CD14-positive monocyte (primary cell): ENCODE results near the gene ORAI2. TPM values are rescaled to one million over a fixed set of nuclear protein-coding genes. Genes with fewer than 3 reads are reported as not detected.

Experiments
- DNase-seq, 3 donors: peaks; one replicate each; pipeline ENCODE4 v3.0.0-alpha.2; 2011 to 2022
- H2AFZ ChIP-seq: 2 replicates; pipeline ENCODE4 v1.6.0; 2012; ENCODE audit warnings: mild to moderate bottlenecking, low read depth, low read length, inconsistent platforms; ENCODE audit not compliant: insufficient read depth, poor library complexity, severe bottlenecking
- H3K27ac ChIP-seq, 2 donors: 1 replicate in 1 of 2; 2 replicates in 1 of 2; pipeline ENCODE4 v1.5.1; 2012 to 2013; ENCODE audit warnings: low read length in 2 of 2, control low read depth in 1 of 2, inconsistent platforms in 1 of 2, low read depth in 1 of 2, mild to moderate bottlenecking in 1 of 2
- H3K27me3 ChIP-seq, 2 donors: one replicate each; pipeline versions ENCODE4 v1.6.0 to v1.6.1; 2011 to 2013; ENCODE audit warnings: low read length in 2 of 2; ENCODE audit not compliant: control insufficient read depth in 2 of 2, insufficient read depth in 2 of 2
- H3K36me3 ChIP-seq, 2 donors: replicated peaks in 1 of 2; 1 replicate in 1 of 2; 2 replicates in 1 of 2; pipeline versions ENCODE4 v1.5.1 to v1.6.1; 2012 to 2013; ENCODE audit warnings: low read length in 2 of 2, control low read depth in 1 of 2, inconsistent platforms in 1 of 2, mild to moderate bottlenecking in 1 of 2; ENCODE audit not compliant: insufficient read depth in 2 of 2, control insufficient read depth in 1 of 2
- H3K4me1 ChIP-seq, 2 donors: 1 replicate in 1 of 2; 2 replicates in 1 of 2; pipeline versions ENCODE4 v1.5.1 to v1.6.1; 2012 to 2013; ENCODE audit warnings: low read length in 2 of 2, control low read depth in 1 of 2, inconsistent platforms in 1 of 2, mild to moderate bottlenecking in 1 of 2, moderate library complexity in 1 of 2; ENCODE audit not compliant: insufficient read depth in 2 of 2, control insufficient read depth in 1 of 2
- H3K4me2 ChIP-seq: replicated peaks from 2 replicates; pipeline ENCODE3; 2012; ENCODE audit warnings: low read length, moderate library complexity, mild to moderate bottlenecking; ENCODE audit not compliant: poor library complexity, severe bottlenecking; ENCODE audit errors: extremely low read depth
- H3K4me3 ChIP-seq, 3 experiments: fragments of 200-600 bp in 1 of 3; sonication (generic) in 1 of 3; replicated peaks in 1 of 3; 1 replicate in 2 of 3; 2 replicates in 1 of 3; pipeline ENCODE4 v1.5.1; 2011 to 2013; ENCODE audit warnings: low read length in 3 of 3, mild to moderate bottlenecking in 3 of 3, control low read depth in 2 of 3, low read depth in 2 of 3, inconsistent platforms in 1 of 3, moderate library complexity in 1 of 3
- H3K79me2 ChIP-seq: 2 replicates; pipeline ENCODE4 v1.6.0; 2012; ENCODE audit warnings: mild to moderate bottlenecking, control low read depth, inconsistent platforms, low read length, moderate library complexity; ENCODE audit not compliant: insufficient read depth
- H3K9ac ChIP-seq: 2 replicates; pipeline ENCODE4 v1.6.0; 2017; ENCODE audit warnings: low read length, mild to moderate bottlenecking; ENCODE audit not compliant: insufficient read depth, poor library complexity, severe bottlenecking
- H3K9me3 ChIP-seq, 2 donors: replicated peaks in 1 of 2; 1 replicate in 1 of 2; 2 replicates in 1 of 2; pipeline versions ENCODE4 v1.5.1 to v1.6.1; 2012 to 2013; ENCODE audit warnings: low read length in 2 of 2, control low read depth in 1 of 2; ENCODE audit not compliant: control insufficient read depth in 1 of 2, insufficient read depth in 1 of 2
- H4K20me1 ChIP-seq: 2 replicates; pipeline ENCODE4 v1.6.0; 2012; ENCODE audit warnings: mild to moderate bottlenecking, low read length, control low read depth, moderate library complexity; ENCODE audit not compliant: insufficient read depth
- H3K27ac Mint-ChIP-seq, 7 donors: one replicate each; pipeline ENCODE4 v1.8.0; 2020; ENCODE audit warnings: mild to moderate bottlenecking in 7 of 7, mixed read lengths in 7 of 7, moderate library complexity in 6 of 7, inconsistent platforms in 2 of 7
- H3K27me3 Mint-ChIP-seq, 3 donors: one replicate each; pipeline ENCODE4 v1.8.0; 2021 to 2022; ENCODE audit warnings: low read depth in 3 of 3, mild to moderate bottlenecking in 3 of 3, mixed read lengths in 3 of 3, moderate library complexity in 3 of 3, inconsistent platforms in 1 of 3
- H3K36me3 Mint-ChIP-seq, 2 donors: one replicate each; pipeline ENCODE4 v1.8.0; 2020; ENCODE audit warnings: mixed read lengths in 2 of 2, inconsistent platforms in 1 of 2, mild to moderate bottlenecking in 1 of 2
- H3K4me1 Mint-ChIP-seq: one replicate; pipeline ENCODE4 v1.8.0; 2020; ENCODE audit warnings: mild to moderate bottlenecking, mixed read lengths
- H3K4me3 Mint-ChIP-seq, 2 donors: one replicate each; pipeline ENCODE4 v1.8.0; 2020; ENCODE audit warnings: mild to moderate bottlenecking in 2 of 2, mixed read lengths in 2 of 2, moderate library complexity in 1 of 2
- H3K9me3 Mint-ChIP-seq, 7 donors: one replicate each; pipeline ENCODE4 v1.8.0; 2020 to 2022; ENCODE audit warnings: mixed read lengths in 7 of 7, mild to moderate bottlenecking in 6 of 7, moderate library complexity in 6 of 7, inconsistent platforms in 2 of 7
- WGBS: methylation state at CpG from one replicate; pipeline ENCODE4 v1.1.5; 2013; ENCODE audit warnings: missing lambda C conversion rate; ENCODE audit not compliant: insufficient coverage; 5-methylcytosine and 5-hydroxymethylcytosine counted together
- intact Hi-C, 2 donors: fragments of 100-400 bp; cut with micrococcal nuclease; formaldehyde crosslinking; loops; one replicate each; pipeline versions ENCODE4 v1.15.0 to v1.15.1; 2023
- polyA plus RNA-seq, 3 donors: library from polyadenylated mRNA; depleted of rRNA in 1 of 3; unstranded in 2 of 3; stranded (reverse) in 1 of 3; fragments of 300-500 nt in 2 of 3; fragments of >200 nt in 1 of 3; fragmentation: Illumina TruSeq in 2 of 3; gene quantifications; 1 replicate in 2 of 3; 2 replicates in 1 of 3; pipeline ENCODE4 v1.2.3, GENCODE V29; 2012 to 2021
- TF ChIP-seq, protein P1 (sequence below): fragments of 200-600 bp; IDR thresholded peaks from one replicate; pipeline ENCODE4 v1.8.0; 2022; ENCODE audit warnings: antibody characterized with exemption, mild to moderate bottlenecking

ORAI2 gene
- polyA plus RNA-seq, 3 donors = 27.5 to 50.0 (median 38.2) TPM

GRCh38 chr7:102444961-102445673 lies 11.7 kb downstream of the ORAI2 start:
- H3K27me3 Mint-ChIP-seq = peaks cover 0 to 4% (median 3%) of the 10 kb centered on the region in 3 donors
- no peak overlapping the region for H3K27ac ChIP-seq
- TF ChIP-seq, protein P1, sequence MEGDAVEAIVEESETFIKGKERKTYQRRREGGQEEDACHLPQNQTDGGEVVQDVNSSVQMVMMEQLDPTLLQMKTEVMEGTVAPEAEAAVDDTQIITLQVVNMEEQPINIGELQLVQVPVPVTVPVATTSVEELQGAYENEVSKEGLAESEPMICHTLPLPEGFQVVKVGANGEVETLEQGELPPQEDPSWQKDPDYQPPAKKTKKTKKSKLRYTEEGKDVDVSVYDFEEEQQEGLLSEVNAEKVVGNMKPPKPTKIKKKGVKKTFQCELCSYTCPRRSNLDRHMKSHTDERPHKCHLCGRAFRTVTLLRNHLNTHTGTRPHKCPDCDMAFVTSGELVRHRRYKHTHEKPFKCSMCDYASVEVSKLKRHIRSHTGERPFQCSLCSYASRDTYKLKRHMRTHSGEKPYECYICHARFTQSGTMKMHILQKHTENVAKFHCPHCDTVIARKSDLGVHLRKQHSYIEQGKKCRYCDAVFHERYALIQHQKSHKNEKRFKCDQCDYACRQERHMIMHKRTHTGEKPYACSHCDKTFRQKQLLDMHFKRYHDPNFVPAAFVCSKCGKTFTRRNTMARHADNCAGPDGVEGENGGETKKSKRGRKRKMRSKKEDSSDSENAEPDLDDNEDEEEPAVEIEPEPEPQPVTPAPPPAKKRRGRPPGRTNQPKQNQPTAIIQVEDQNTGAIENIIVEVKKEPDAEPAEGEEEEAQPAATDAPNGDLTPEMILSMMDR = no peak
- H4K20me1 ChIP-seq = peaks cover 12% of the 10 kb centered on the region
- H3K4me2 ChIP-seq = no peak overlapping the region
- H2AFZ ChIP-seq = no peak overlapping the region
- H3K4me3 ChIP-seq = no peak overlapping the region
- H3K36me3 Mint-ChIP-seq = peaks cover 33 to 55% of the 10 kb centered on the region in 2 donors
- H3K36me3 ChIP-seq = peaks cover 32 to 58% of the 10 kb centered on the region in 2 donors
- peaks cover 0 to 3% of the 10 kb centered on the region in 2 donors for H3K4me1 ChIP-seq
- intact Hi-C loops = loop anchor here in 1 of 2 donors (5.0 kb wide), 1 partner anchor 33 kb away; no protein-coding TSS in a partner anchor
- H3K9ac ChIP-seq = no peak overlapping the region
- peak overlapping the region in 1 of 7 donors; percentile 48 for H3K27ac Mint-ChIP-seq
- peaks cover 4% of the 10 kb centered on the region for H3K4me1 Mint-ChIP-seq
- no peaks in the 10 kb centered on the region for H3K79me2 ChIP-seq
- no peak overlapping the region for H3K4me3 Mint-ChIP-seq
- DNase-seq = no peak
- no peaks in the 10 kb centered on the region for H3K27me3 ChIP-seq
- WGBS = 97% methylated on average over 9 of the region's 17 CpGs
- H3K9me3 ChIP-seq = no peaks in the 10 kb centered on the region
- H3K9me3 Mint-ChIP-seq = peaks cover 0 to 3% (median 0%) of the 10 kb centered on the region in 7 donors

- H3K4me2 ChIP-seq = no peak overlapping the region
- H2AFZ ChIP-seq = no peak overlapping the region
- no peak overlapping the region for H3K4me3 ChIP-seq
- H3K79me2 ChIP-seq = no peaks in the 10 kb centered on the region
- no peaks in the 10 kb centered on the region for H3K27me3 ChIP-seq
- Mint-ChIP-seq H3K27me3 (peaks cover 0 to 4% (median 1%) of the 10 kb centered on the region in 3 donors), H3K9me3 (peaks cover 0 to 3% (median 0%) of the 10 kb centered on the region in 7 donors), H3K36me3 (peaks cover 33 to 51% of the 10 kb centered on the region in 2 donors), H3K4me1 (peaks cover 4% of the 10 kb centered on the region), H3K4me3 (no peak overlapping the region), H3K27ac (peak overlapping the region in 2 of 7 donors; percentile 33 to 48)
- DNase-seq = no peak
- no peaks in the 10 kb centered on the region for H3K9me3 ChIP-seq
- H4K20me1 ChIP-seq = peaks cover 15% of the 10 kb centered on the region
- intact Hi-C loops = loop anchor here in 1 of 2 donors (5.0 kb wide), 1 partner anchor 33 kb away; no protein-coding TSS in a partner anchor
- TF ChIP-seq, protein P1 = no peak
- H3K36me3 ChIP-seq = peaks cover 27 to 53% of the 10 kb centered on the region in 2 donors
- H3K9ac ChIP-seq = no peak overlapping the region
- no peak overlapping the region for H3K27ac ChIP-seq
- H3K4me1 ChIP-seq = peaks cover 0 to 3% of the 10 kb centered on the region in 2 donors
- no CpG with 5 or more reads among the region's 2 CpGs for WGBS
Observed at GRCh38 chr7:102445674-102446071, 12.3 kb downstream of the ORAI2 start.
